ENCODE measurements around the gene EYS. TPM values are rescaled to one million over a fixed set of nuclear protein-coding genes. Genes with fewer than 3 reads are reported as not detected.

EYS gene
- total RNA-seq, 1 experiment from 2014 or later = not detected

DNA sequence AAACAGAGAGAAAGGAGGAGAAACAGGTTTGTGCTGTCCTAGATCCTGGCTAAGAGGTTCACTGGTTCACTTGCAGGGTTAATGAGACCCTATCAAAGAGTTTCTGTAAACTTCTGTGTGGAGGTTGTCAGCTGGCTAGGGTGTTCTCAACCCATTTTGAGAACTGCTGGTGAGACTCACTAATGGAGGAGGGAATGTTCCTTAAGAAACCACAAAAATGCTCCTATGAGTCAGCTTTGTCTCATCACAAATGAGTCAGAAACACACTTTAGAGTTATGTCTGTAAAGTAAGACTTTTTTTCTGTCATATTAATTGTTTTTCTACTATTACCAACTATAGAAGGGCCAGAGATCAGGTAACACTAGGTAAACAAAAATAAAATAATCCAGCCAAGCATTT, 1187.0 kb downstream of the EYS start:
- no peak overlapping the region for H3K14ac ChIP-seq (ENCODE audit: insufficient read depth, low read length)
- TF ChIP-seq, protein P1, sequence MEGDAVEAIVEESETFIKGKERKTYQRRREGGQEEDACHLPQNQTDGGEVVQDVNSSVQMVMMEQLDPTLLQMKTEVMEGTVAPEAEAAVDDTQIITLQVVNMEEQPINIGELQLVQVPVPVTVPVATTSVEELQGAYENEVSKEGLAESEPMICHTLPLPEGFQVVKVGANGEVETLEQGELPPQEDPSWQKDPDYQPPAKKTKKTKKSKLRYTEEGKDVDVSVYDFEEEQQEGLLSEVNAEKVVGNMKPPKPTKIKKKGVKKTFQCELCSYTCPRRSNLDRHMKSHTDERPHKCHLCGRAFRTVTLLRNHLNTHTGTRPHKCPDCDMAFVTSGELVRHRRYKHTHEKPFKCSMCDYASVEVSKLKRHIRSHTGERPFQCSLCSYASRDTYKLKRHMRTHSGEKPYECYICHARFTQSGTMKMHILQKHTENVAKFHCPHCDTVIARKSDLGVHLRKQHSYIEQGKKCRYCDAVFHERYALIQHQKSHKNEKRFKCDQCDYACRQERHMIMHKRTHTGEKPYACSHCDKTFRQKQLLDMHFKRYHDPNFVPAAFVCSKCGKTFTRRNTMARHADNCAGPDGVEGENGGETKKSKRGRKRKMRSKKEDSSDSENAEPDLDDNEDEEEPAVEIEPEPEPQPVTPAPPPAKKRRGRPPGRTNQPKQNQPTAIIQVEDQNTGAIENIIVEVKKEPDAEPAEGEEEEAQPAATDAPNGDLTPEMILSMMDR (conservative IDR thresholded peaks at IDR 0.05) = no peak
- H3K9ac ChIP-seq (ENCODE audit: extremely low read depth, insufficient read length, low read length) = no peak overlapping the region
- no peak overlapping the region for H2BK15ac ChIP-seq (ENCODE audit: low read depth, low read length)
- no peaks in the 10 kb centered on the region for H3K36me3 Mint-ChIP-seq (ENCODE audit: insufficient read depth in 1 of 3, low read depth in 3 of 3)
- DNase-seq = no peak
- no peak overlapping the region for H4K91ac ChIP-seq (ENCODE audit: insufficient read length, low read depth, low read length)
- H3K4me2 ChIP-seq (ENCODE audit: insufficient read depth, insufficient read length, low read length) = no peak overlapping the region
- no peak overlapping the region for H2BK120ac ChIP-seq (ENCODE audit: low read depth, low read length, poor library complexity, severe bottlenecking)
- peaks cover 13 to 14% of the 10 kb centered on the region in 2 experiments for H3K4me1 Mint-ChIP-seq
- H2AK5ac ChIP-seq (ENCODE audit: insufficient read length, low read length) = no peak overlapping the region
- no peak overlapping the region for H3K56ac ChIP-seq (ENCODE audit: insufficient read length, low read depth, low read length)
- no peak overlapping the region for H2BK20ac ChIP-seq (ENCODE audit: low read depth, low read length, poor library complexity, severe bottlenecking)
- H3K4ac ChIP-seq (ENCODE audit: low read depth, low read length) = no peak overlapping the region
- no peaks in the 10 kb centered on the region for H3K79me1 ChIP-seq (ENCODE audit: insufficient read depth, low read depth, low read length, poor library complexity, severe bottlenecking)
- no peak overlapping the region for H2BK5ac ChIP-seq (ENCODE audit: insufficient read length, low read length)
- no peaks in the 10 kb centered on the region for H4K20me1 ChIP-seq (ENCODE audit: control insufficient read depth, insufficient read depth, insufficient read length)
- no peak overlapping the region for H3K18ac ChIP-seq (ENCODE audit: insufficient read length, low read depth, low read length)
- no peak overlapping the region for H3K27ac ChIP-seq (ENCODE audit: insufficient read length, low read depth, low read length)
- no peak overlapping the region for H2BK12ac ChIP-seq (ENCODE audit: insufficient read length, low read depth, low read length)
- H2AFZ ChIP-seq (ENCODE audit: low read length) = no peak overlapping the region
- H3K23me2 ChIP-seq (ENCODE audit: insufficient read length, low read depth, low read length, poor library complexity, severe bottlenecking) = no peaks in the 10 kb centered on the region
- H3K4me1 ChIP-seq (ENCODE audit: insufficient read depth, low read length) = no peaks in the 10 kb centered on the region
- no peaks in the 10 kb centered on the region for H3K9me3 ChIP-seq (ENCODE audit: control insufficient read depth, low read depth, low read length)
- no peaks in the 10 kb centered on the region for H3K27me3 ChIP-seq (ENCODE audit: insufficient read depth, low read length)
- H3K4me3 Mint-ChIP-seq = no peak overlapping the region
- H4K5ac ChIP-seq (ENCODE audit: insufficient read length, low read depth, low read length) = no peak overlapping the region
- no peaks in the 10 kb centered on the region for H3K79me2 ChIP-seq (ENCODE audit: insufficient read depth, low read length)
- H3K27me3 Mint-ChIP-seq (ENCODE audit: low read depth) = peaks cover 2% of the 10 kb centered on the region
- no peak overlapping the region for H3K23ac ChIP-seq (ENCODE audit: insufficient read length, low read depth, low read length)
- no peak overlapping the region for H4K8ac ChIP-seq (replicated peaks; ENCODE audit: insufficient read length, low read depth, low read length)
- H3K27ac Mint-ChIP-seq = no peak overlapping the region
- H3K9me3 Mint-ChIP-seq = no peaks in the 10 kb centered on the region
- no peak overlapping the region for H3T11ph ChIP-seq (ENCODE audit: low read length)
